Urothelium cell line (cell line): ENCODE data around the gene CD81.

Experiments used
- DNase-seq: peaks from one replicate; pipeline ENCODE4 v3.0.0; 2011; ENCODE audit warnings: low spot score, mixed read lengths
- FAIRE-seq: peaks from 2 replicates; lab custom pipeline; 2011; peaks lifted over from hg19 to GRCh38; lab: Jason Lieb, UNC

Gene CD81

DNA sequence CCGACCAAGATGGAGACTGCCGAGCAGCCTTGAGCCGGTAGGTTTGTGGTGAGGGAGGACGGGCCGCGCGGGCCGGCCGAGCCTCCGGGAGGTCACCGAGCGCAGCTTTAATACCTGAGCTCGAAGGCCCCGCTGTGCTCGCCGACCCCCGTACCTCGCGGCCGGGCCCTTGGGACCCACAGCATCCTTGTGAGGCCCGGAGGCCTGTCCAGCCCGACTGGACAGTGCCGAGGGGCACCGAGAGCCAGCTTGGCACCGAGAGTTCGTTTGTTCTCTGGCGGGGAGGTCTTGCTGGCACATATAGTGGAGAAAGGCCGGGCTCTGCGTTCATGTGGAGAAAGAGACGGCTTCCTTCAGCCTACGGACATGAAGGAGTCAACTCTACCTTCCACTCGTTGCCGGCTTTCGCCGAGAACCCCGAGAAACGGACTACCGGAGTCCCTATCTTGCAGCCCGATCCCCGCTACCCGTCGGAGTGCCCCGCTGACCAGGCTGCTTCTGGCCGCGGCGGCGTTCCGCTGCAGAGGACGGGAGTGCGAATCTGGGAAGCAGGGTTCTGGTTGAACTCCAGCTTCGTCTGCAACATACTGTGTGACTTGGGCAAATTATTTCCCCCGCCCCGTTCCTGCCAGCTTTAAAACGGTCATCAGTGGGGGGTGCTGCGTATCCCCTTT, 23.8 kb downstream of the CD81 start:
- no peak for FAIRE-seq
- no peak for DNase-seq

DNA sequence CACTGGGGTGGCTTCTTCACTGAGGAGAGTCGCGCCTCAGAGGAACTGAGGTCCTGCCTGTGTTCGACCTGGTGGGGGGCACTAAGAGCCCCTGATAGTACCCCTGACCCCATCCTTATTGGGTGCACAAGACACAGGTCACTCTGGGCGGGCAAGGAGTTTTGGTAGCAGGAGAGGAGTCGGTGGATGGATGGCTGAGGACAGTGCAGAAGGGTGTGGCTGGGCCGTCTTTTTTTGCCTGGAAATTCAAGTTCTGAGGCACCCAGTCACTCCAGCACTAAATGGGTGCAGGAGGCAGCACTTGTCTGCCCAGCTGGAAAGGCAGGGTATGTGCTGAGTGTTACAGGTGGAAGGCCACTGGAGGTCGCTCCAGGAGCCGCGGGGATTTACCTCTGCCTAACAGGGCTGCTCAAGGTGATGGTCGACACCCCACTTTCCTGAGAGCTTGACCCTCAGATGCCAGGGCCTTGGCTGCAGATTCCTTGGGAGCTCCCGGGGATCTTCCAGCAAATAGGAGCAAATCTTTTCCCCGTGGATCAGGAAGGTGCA, 24.4 kb downstream of the CD81 start:
- FAIRE-seq (no peak), DNase-seq (no peak)

DNA sequence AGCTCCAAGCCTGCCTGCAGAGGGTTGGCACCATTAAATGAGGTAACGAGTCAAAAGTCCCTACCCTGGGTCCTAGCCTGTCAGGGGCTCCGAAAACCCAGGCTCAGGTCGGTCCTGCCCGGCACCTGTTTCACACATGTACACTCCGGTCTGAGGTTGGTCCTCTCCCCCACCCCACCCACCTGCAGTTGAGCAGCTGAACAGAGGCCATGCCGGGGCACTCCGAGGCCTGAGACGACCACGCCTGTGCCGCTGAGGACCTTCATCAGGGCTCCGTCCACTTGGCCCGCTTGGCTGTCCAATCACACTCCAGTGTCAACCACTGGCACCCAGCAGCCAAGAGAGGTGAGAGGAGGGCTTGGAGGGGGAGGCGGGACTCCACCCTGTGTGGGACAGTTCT, 25.0 kb downstream of the CD81 start:
- no peak for FAIRE-seq
- DNase-seq = no peak

DNA sequence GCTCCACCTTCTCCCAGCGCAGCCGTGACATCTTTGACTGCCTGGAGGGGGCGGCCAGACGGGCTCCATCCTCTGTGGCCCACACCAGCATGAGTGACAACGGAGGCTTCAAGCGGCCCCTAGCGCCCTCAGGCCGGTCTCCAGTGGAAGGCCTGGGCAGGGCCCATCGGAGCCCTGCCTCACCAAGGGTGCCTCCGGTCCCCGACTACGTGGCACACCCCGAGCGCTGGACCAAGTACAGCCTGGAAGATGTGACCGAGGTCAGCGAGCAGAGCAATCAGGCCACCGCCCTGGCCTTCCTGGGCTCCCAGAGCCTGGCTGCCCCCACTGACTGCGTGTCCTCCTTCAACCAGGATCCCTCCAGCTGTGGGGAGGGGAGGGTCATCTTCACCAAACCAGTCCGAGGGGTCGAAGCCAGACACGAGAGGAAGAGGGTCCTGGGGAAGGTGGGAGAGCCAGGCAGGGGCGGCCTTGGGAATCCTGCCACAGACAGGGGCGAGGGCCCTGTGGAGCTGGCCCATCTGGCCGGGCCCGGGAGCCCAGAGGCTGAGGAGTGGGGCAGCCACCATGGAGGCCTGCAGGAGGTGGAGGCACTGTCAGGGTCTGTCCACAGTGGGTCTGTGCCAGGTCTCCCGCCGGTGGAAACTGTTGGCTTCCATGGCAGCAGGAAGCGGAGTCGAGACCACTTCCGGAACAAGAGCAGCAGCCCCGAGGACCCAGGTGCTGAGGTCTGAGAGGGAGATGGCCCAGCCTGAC, 26.0 kb downstream of the CD81 start:
- DNase-seq (no peak), FAIRE-seq (no peak)

DNA sequence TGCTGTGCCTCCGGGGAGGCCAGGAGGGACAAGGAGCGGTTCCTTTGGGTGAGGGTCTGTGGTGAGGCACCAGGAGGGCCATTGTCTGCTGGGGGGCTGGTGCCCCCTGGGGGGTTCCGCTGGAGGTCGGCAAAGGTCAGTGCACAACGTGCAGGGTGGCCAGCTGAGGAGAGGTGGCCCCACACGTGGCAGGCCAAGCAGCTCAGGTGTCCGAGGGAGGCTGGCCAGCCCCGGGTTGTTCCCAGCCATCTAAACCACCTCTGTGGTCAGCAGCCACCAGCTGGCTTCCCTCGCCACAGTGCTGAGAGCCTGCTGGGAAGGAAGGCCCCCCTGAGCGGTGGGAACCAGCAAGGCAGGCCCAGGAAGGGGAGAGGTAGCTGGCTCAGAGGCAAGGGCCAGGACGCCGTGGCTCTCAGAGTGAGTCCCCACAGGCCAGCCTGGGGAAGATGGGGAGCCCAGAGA, 27.7 kb downstream of the CD81 start:
- DNase-seq = no peak
- no peak for FAIRE-seq

DNA sequence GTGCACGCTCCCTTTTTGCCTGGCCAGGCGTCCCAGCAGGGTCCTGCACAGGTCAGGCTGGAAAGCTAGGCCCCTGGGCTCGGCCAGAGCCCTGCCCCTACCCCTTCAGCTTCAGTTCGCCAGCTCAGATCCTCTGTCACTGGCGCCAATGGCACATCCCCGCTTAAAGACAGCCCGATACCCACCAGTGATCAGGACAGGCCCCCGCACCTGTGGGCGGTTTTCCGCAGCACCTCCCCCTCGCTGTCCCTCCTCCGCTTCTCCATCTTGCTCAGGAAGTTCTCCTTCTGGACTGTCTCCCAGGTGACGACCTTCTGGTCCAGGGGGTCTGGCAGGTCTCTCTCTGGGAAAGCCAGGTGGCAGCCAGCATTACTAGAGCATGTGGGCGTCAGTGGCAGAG, 29.3 kb downstream of the CD81 start:
- DNase-seq (no peak), FAIRE-seq (no peak)

DNA sequence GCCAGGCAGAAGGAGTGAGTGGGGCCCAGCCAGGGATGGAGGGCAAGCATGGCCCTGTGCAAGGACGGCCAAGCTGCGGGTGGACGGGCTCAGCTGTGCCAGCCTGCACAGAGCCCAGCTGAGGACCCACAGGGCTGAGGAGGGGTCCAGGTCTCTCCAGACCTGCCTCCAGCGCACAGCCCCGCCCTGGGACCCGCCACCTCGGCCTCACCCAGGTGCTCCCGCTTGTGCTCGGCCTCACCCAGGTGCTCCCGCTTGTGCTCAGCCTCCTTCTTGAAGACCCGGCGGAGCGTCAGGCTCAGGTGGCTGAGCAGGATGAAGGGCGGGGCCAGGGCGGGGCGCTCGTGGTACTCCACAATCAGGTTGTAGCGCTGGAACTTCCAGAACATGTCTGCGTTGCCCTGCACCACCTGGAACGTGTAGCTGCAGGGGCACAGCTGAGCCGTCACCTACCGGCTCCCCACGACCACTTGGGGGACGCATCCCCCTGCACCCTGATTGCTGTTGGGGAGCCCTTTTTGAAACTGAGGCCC, 29.8 kb downstream of the CD81 start:
- FAIRE-seq (no peak), DNase-seq (no peak)

DNA sequence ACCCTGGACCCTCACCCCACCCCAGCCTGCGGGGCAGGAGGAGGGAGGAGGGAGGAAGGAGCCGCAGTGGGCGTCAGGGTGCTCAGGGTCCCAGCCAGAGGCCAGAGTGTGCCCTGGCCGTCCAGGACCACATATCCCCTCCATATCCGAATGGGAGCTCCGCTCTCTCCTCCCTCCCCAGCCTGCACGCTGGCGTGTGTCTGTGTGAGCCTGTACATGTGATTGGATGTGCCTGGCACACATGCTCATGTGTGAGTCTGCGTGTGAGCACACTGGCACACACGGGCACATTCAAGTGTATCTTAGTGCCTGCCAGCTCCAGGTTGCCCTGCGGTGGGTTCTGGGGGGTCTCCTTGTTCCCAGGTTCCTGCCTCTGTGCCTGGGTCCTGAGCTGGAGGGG, 31.6 kb downstream of the CD81 start:
- DNase-seq (no peak), FAIRE-seq (no peak)

DNA sequence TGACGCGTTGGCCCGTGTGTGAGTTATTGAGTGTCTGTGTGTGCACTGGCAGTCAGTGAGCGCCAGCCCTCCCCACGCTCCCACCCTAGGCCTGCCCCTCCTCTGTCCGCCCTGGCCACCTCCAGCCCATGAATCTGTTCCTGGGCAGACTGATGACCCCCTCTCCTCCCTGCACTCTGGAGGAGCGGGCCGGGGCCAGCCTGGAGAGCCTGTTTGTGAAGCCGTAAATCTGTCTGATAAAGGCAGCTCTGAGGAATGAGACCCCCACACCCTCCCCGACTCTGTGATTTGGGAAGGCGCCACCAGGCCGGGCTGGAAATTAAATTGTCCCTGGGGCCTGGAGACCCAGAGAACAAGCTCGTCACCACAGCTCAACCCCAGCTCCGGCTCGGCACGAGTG, 32.0 kb downstream of the CD81 start:
- DNase-seq (no peak), FAIRE-seq (no peak)

DNA sequence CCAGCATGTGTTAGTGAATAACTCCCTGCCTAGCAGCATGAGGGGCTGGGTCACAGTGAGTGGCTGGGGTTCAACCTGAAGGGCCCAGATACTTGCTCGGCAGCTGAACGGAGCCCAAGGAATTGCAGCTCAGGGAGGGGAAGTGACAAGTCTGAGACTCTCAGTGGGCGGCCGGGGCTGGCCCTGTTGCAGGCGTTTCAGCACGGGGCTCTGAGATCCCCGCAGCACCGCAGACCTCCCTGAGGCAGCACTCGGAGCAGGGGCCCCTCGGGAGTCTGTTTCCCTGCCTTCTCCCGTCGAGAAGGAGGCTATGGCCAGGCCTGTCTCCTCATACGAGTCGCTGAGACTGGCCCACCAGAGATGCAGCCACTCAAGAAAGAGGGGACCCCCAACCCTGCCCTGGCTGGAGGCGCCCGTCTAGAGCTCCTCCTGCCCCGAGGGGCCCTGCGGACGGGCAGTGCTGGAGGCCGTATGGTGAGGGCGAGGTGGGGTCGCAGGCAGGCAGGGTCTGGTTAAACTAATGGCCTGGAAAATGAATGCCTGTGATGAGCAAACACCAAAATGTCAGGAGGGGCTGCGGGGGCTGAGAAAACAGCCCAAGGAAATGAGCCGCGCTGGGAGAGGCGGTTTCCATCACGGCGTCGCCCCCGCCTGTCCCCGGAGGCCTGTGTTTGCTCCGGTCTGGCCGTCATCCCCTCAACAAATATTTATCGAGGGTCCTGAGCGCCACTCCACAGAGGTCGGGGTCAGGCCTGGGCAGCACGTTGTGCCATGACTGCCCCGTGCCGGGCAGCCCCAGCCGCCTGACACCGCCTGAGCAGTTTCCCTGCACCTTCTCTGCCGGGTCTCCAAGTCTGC, 32.7 kb downstream of the CD81 start:
- no peak for DNase-seq
- FAIRE-seq = no peak

DNA sequence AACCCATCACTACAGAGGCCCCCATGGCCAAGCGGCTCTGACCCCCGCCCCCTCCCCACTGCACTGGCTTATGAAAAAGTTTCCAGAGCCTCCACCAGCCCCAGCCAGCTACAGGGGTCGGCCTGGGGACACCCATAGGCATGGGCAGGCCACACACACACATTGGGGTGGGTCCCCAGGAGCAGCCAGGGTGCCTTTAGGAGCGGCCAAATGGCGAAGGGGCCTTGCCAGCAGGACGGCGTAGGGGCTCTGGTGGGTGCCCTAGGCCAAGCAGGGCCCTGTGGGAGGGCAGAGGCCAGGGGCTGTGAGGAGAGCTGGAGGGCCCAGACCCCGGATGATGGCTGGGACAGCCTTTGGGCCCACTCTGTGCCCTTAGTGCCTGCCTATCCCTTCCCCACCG, 33.5 kb downstream of the CD81 start:
- DNase-seq = no peak
- no peak for FAIRE-seq

DNA sequence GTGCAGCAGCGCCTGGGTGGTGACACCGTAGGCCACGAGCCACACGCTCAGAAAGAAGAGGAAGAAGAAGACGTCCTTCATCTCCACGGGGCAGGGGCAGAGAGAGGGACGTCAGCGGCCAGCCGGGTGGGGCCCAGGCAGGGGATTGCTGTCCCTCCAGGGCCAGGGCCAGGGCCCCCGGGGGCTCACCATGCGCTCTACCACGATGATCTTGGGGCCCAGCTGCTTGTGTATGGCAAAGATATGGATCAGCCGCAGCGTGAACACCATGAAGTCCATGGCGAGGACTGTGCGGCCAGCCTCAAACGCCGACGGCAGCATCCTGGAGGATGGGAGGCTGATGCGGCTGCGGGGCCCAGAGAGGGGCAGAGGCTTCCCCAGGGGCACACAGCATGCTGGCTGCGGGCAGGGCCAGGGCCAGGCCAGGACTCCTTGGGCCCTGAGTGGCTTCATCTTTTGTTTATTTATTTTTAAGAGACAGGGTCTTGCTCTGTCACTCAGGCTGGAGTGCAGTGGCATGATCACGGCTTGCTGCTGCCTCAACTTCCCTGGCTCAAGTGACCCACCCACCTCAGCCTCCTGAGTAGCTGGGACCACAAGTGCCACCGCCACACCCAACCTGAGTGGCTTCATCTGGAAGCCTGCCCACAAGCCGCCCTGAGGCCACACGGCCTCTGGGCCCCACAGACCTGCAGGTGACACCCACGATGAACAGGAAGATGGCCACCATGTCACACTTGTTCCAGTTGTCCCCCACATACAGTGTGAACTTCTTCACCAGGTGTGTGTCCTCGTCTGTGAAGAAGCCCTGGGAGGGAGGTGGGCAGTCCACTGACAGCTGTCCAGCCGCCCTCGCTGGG, 34.6 kb downstream of the CD81 start:
- FAIRE-seq (no peak), DNase-seq (no peak)

DNA sequence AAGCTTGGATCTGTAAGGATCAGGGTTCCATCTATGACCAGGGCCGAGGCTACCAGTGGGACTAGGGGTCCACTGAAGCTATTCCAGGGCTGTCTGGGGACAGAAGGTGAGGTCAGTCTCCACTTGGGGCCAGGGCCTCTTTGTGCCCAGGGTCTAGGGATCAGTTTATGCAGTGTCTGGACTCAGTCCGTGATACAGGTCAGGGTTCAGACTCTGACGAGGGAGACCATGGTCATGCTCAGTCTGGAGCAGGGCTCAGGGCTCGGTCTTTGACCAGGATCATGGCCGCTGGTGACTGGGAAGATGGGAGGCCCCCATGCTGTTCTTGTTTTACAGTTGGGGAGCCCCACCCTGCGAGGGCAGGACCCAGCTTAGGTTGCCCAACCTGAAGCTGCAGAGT, 35.2 kb downstream of the CD81 start:
- no peak for FAIRE-seq
- DNase-seq = no peak

DNA sequence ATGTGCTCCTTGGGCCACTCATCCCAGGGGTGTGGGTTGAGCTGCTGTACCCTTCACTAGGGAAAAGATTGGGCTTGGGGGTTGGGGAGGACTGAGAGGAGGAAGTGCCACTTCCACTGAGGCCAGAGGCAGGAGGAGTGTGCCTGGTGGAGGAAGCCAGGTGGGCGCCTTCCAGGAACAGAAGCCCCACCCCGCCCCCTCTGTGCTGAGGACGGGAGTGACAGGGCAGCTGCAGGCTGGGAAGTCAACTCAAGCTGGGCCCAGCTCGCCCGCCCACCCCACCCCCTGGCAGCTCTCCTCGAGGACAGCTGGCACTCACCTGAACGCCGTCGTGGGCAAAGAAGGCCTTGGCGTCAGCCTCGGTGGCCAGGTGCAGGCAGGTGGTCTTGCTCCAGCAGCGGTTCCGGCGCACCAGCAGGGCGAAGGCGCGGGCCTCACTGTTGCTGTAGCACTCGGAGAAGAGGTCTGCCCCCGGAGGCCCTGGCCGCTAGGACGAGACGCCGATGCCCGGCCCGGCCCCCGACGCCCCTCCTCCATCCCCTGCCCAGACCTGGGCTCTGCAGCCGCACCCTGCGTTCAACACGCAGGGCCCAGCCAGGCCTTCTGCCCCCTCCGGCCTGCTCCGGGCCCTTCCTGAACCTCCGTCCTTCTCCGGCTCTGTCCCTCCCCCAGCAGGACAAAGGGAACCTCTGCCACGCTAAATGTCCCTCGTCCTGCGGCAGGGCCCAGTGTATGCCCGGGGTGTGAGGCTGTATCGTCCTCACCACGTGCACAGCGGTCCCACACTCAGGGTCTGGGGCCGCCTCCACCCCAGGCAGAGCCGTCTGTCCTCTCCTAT, 36.9 kb downstream of the CD81 start:
- FAIRE-seq (no peak), DNase-seq (no peak)

DNA sequence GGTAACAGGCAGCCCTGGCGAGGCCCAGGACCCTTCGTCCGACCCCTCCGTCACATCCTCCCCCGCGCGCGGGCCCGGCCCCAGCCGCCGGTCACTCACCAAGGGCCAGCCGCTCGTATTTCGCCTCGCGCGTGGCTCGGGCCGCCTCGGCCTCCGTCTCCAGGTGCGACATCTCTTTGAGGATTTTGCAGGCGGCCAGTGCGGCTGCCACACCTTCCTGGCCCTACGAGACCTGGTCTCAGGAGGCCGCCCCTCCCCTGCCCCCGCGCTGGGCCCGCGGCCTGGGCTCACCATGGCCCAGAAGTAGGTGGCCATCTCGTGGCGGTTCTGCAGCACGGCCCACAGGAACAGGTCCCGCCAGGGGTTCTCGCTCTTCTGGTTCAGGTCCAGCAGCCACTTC, 37.5 kb downstream of the CD81 start:
- DNase-seq (no peak), FAIRE-seq (no peak)

DNA sequence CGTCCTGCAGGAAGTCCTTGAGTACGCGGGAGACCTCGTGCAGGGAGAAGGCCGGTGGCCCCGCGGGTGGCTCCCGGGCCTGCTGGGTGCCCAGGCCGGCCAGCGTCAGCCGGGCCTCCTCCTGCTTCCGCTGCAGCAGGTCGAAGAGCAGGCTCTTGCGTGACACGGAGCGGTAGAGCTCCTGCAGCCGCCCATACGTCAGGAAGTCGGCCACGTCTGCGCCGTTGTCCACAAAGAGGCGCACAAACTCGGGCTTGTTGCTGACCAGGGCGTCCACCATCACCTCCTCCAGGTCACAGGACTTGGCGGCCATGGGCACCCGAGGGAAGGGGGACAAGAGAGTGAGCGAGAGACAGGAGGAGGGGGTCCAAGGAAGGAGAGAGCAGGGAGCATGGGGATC, 38.1 kb downstream of the CD81 start:
- DNase-seq (no peak), FAIRE-seq (no peak)

DNA sequence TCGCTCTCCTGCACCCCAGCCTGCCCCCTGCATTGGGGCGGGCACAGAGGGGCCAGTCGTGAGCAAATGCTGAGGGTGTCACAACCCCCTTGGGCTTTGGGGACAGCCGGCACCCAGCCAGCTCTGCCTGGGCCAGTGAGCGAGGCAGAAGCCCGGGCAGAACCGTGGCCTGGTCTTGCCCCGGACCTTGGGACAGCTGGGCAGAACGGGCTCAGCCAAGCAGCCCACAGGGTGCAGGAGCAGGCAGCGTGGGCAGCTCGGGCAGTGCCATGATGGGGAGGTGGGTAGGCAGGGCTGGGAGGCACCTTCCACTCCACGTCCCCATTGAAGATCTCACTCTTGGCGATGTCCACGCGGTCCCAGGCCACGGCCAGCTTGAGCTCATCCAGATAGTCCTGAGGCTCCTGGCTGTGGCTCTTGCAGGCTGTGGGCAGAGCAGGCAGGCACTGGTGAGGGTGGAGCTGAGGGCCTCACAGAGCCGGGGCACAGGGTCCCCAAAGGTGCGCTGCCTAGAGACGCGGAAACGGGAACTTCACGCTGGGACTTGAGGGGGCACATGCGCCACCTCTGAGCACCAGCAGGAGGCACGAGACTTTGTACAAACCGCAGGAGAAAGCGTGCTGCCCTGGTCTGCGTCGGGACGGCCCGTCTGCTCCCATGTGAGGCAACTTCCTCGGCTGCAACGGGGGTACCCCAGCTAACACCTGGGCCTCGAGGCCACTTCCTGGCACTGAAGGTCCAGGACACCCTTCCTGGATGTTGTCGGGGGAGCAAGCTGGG, 38.7 kb downstream of the CD81 start:
- DNase-seq (no peak), FAIRE-seq (no peak)

DNA sequence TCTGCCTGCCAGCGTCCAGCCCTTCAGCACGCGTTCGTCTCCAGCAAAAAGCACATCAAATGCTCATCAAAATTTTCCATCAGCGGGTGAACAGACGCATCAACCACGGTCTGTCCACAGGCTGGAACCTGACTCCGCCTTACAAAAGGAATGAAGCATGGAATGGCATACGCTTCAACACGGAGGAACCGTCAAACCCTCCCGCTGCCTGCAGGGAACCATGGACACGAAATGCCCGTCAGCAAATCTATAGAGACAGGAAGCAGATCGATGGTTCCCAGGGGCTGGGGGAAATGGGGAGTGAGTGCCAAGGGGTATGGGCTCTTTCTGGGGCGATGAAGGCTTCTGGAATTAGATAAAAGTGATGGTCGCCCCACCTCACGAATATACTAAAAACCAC, 39.7 kb downstream of the CD81 start:
- FAIRE-seq (no peak), DNase-seq (no peak)
